Fibroblast of skin of right biceps (primary cell): ENCODE results near the gene ABHD1.
"Not testable (repeated sequence)": the region's sequence is repeated elsewhere in the genome, so short reads cannot be mapped to it uniquely, and the experiment has no call there.

ENCODE experiments used
- DNase-seq: peaks from one replicate; pipeline ENCODE4 v3.0.0-alpha.2; 2013

Gene ABHD1

GRCh38 chr2:27087823-27088410 lies 35.7 kb upstream of the ABHD1 start:
- DNase-seq: no peak

- DNase-seq: no peak
Observed at GRCh38 chr2:27088634-27089033, 35.0 kb upstream of the ABHD1 start.

GRCh38 chr2:27089111-27089954 lies 34.3 kb upstream of the ABHD1 start:
- DNase-seq: no peak

- no peak for DNase-seq
Observed at GRCh38 chr2:27091746-27092695, 31.6 kb upstream of the ABHD1 start.

GRCh38 chr2:27092696-27093429 lies 30.8 kb upstream of the ABHD1 start:
- no peak for DNase-seq

- no peak for DNase-seq
Observed at GRCh38 chr2:27093430-27094352, 29.9 kb upstream of the ABHD1 start.

- DNase-seq: no peak
Observed at GRCh38 chr2:27094353-27094984, 29.1 kb upstream of the ABHD1 start.

- no peak for DNase-seq
Observed at GRCh38 chr2:27095427-27095744, 28.2 kb upstream of the ABHD1 start.

GRCh38 chr2:27095745-27096651 lies 27.6 kb upstream of the ABHD1 start:
- peak; percentile 54 for DNase-seq

- no peak for DNase-seq
Observed at GRCh38 chr2:27096748-27097297, 26.8 kb upstream of the ABHD1 start.

- DNase-seq: no peak
Observed at GRCh38 chr2:27097341-27097740, 26.3 kb upstream of the ABHD1 start.

GRCh38 chr2:27099334-27099955 lies 24.2 kb upstream of the ABHD1 start:
- no peak for DNase-seq

GRCh38 chr2:27100036-27100435 lies 23.6 kb upstream of the ABHD1 start:
- no peak for DNase-seq

GRCh38 chr2:27102329-27102728 lies 21.3 kb upstream of the ABHD1 start:
- no peak for DNase-seq

- no peak for DNase-seq
Observed at GRCh38 chr2:27105981-27106380, 17.6 kb upstream of the ABHD1 start.

GRCh38 chr2:27108221-27108620 lies 15.4 kb upstream of the ABHD1 start:
- no peak for DNase-seq

GRCh38 chr2:27109083-27109482 lies 14.5 kb upstream of the ABHD1 start:
- no peak for DNase-seq

GRCh38 chr2:27110603-27111352 lies 12.8 kb upstream of the ABHD1 start:
- not testable (repeated sequence) for DNase-seq
